Activated effector memory CD4-positive, alpha-beta T cell treated with anti-CD3 and anti-CD28 coated beads, Interleukin-2, amount 50 U/mL, for 16 hours (primary cell): ENCODE data around the gene TRAP1.

Experiments
- DNase-seq: peaks from one replicate; pipeline ENCODE4 v3.0.0-alpha.2; 2020

The TRAP1 gene

DNA sequence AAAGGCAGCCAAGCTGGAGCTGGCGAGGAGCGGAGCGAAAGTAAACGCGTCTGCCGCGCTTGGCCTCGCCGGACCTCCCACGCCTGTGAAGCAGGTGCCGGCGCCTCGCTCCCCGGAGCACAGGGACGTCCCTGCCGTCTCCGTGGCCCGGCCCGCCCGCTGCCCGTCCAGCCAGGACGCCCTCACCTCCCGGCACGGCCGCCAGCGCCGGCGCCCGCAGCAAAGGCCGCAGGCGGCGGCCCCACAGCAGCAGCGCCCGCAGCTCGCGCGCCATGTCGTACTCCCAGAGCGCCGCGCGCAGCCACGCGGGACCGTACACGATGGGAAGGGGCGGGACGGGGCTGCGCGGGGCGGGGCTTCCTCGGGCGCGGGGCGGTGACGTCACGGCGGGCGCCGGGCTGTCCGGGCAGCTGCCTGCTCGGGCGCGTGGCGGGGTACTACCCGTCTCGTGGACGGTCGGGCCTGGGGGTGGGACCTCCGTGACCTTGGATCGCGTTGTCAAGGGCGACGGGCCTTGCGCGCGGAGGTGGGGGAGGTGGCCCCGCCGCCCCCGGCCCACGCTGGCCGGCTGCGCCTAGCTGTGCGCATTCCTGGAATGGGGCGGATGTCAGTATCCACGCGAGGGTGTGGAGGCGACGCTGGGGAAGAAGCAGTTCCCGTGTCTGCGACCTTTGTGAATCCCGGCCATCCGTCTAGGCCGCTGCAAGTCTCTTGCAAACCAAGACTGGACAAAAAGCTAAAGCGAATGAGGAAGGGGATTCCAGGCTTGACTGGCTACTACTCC, at the start of gene TRAP1:
Gene TRAP1 (minus strand): TSS at position 290 of the 784 bp plus-strand sequence. CDS start 16 bp downstream, at position 274.
- DNase-seq: peak; percentile 96

DNA sequence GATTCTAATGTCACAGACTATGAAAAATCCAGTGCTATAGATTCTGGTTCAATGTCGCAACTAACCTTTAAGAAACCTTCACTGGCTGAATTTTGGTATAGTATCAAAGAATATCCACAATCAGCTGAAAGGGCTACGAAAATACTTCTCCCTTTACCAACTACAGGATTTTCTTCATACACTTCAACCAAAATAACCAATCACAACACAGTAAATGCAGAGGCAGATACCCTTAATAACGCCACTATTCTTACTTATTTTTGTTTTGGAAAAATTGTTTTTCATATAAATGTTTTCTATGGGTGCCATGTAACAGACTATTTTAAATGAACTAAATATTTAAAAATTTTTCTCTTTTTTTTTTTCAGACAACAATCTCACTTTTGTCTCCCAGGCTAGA, 48.9 kb upstream of the TRAP1 start:
- no peak for DNase-seq

DNA sequence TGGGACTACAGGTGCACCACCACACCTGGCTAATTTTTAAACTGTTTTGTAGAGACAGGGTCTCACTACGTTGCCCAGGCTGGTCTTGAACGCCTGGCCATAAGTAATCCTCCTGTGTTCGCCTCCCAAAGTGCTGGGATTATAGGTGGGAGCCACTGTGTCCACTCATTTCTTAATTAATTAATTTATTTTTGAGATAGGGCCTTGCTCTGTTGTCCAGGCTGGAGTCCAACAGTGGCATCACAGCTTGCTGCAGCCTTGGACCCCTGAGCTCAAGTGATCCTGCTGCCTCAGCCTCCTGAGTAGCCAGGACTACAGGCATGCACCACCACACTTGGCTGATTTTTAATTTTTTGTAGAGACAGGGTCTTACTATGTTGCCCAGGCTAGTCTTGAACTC, 47.1 kb upstream of the TRAP1 start:
- DNase-seq: no peak

DNA sequence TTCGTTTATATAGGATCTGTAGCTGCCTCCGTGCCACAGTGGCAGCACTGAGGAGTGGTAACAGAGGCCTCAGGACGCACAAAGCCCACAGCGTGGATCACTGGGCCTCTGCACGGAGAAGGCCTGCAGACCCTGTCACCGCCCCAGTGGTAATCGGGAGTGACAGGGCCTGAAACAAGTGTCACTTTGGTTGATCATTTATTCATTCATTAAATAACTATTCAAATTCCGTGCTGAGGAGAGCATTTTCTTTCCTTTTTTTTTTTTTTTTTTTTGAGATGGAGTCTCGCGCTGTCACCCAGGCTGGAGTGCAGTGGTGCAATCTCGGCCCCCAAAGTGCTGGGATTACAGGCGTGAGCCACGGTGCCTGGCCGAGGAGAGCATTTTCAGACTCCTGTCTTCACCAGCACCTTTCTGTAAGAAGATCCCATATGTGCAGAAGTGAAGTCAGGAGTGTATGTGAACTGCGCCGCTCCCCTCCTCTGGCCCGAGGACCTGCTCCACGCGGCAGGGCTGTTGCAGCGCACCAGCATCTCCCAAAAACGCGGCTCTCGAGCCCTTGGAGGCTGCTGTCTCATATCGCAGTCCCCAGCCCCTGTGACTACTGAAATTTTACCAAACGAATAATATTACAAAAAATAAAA, 44.9 kb upstream of the TRAP1 start:
- DNase-seq: peak; percentile 37

DNA sequence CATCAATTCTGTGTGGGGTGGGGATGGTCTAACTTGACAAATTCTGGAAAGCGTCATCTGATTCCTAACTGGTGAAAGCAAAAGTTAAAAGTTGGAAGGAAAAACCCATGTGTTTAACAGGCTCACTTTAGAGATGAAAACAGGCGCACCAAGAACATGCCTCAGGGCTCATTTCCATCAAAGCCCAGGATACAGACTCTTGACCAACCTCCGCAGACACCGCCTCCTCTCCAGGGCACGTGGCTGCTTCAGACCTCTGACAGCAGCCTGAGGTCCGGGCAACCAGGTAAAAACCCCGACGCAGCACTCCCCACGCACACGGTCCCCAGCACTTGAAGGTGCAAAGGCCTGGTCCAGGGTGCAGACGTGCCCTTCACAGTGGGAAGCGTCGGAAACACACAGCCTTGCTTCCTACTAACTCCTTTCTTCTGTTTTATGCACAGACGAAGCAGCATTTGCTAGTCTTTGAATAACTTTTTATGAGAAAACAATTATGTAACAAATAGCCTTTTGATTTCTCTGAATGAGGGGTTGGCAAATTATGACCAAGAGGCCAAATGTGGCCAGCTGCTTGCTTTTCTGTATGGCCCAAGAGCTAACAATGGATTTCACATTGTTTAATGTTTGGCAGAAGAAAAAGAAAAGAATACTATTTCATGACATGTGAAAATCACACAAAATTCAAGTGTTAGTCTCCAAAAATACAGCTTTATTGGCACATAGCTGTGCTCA, 44.2 kb upstream of the TRAP1 start:
- DNase-seq: no peak

DNA sequence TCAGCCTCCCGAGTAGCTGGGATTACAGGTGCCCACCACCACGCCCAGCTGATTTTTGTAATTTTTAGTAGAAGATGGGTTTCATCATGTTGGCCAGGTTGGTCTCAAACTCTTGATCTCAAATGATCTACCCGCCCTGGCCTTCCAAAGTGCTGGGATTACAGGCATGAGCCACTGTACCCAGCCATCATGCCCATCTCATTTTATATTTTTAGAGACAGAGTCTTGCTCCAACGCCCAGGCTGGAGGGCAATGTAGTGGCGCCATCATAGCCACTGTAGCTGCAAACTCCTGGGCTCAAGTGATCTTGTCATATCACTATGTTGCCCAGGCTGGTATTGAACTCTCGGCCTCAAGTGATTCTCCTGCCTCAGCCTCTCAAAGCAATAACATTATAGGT, 43.2 kb upstream of the TRAP1 start:
- DNase-seq: no peak

DNA sequence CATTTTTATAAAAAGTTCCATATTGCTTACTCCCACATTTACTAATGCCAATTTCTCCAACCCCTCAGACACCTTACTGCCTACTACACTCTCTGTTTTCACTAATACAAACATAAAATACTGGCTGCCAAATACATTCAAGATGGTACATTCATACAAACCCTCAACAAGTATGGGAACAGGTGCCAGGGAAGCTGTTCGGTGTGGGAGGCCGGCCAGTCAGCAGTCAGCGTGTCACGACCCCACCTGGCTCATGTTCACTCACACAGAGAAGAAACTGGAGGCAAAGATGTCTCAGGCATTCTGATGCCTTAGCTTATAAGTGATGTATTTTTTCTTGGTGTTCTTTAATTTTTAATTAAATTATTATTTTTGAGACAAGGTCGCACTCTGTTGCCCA, 42.4 kb upstream of the TRAP1 start:
- DNase-seq: peak; percentile 25

DNA sequence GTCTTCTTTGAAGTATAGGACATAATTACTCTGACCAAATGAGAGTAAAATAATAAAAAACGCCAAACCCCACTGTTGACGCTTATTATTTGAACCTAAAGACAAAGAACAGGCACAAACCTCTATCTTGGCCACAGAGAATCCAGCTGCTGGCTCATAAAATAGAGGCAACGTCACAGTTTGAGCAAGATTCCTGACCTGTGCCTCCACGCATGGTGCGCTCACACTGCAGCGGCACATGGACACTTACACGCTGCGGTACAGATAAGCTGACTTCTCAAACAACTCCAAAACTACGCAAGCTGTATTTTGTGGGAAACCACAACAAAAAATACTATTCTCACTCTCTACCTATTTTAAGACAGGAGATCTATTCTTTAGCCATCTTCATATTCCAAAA, 38.8 kb upstream of the TRAP1 start:
- peak; percentile 37 for DNase-seq

DNA sequence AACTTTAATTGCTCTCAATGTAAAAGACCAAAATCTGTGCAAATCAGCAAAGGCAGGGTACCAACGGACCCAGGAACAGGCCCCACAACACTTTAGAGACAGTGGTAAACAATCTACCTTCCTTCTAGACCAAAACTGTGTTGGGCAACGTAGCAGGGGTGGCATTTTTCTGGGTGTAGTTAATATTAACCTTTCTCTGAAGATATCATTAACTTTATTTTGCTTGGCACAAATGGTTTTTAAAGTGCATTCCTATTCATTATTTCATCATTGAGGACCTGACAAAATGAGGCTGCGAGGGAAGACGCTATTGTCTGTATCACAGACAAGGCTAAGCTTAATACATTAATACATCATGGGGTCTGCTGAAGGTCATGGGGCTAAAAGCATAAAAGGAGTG, 37.9 kb upstream of the TRAP1 start:
- peak; percentile 31 for DNase-seq

DNA sequence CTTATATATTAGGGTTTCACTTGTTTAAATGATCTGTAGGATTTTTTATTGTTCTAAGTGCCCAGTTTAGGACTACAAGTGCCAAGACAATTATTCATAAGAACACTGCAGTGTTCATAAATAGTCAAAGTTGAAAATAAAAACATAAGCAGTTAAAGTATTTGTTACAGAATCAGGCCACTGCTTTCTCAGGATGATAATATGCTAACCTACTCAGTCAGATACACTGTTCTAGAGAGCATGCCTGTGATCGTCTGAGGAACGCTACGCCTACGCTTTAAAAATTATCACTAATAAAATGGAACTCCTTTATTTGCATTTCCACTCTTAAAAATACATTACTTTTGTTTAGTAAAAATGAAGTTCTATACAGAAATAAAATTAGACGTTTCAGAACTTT, 37.4 kb upstream of the TRAP1 start:
- no peak for DNase-seq

DNA sequence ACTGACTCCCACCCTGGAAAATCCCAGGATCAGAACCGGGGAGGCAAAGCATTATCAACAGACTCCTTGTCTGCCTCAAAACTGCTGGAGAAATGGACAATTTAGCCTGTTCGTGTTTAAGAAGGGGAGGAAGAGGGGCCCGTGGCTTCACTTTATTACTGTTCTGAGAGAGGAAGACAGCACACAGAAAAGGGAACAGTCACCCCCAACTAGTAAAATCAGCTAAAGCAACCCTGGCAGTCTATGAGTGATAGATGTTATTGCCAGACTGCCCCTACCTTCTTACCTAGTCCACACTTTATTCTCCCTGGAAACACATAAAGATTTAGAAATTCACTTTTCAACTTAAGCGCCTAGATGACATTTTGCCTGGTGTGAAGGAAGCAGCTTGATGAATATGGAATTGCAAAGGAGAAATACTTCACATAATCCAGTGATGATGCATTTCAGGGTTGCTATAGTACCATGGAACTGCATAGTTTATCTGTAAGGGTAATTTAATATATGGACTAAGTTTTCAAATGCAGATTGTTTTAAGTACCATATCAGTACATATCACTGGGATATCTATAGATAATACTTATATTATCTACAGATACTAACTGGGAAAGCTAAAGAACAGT, 36.9 kb upstream of the TRAP1 start:
- DNase-seq: peak; percentile 42

DNA sequence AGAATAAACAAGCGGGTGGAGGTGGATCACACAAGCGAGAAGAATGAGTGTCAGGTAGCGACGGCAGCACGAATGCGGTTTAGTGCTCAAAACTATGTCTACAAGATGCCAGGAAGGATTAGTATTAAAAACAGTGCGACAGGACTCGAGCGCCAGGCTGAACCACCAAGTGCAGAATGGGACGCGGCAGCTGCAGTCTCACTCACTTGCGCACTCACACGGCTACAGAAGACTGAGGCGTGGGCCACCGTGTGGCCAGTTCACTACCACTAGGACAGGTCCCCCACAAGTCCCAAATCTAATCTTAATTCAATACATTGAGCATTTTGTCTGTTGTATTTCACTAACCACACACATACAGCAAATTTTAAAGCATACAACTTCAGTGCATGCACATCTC, 35.7 kb upstream of the TRAP1 start:
- DNase-seq: peak; percentile 30

DNA sequence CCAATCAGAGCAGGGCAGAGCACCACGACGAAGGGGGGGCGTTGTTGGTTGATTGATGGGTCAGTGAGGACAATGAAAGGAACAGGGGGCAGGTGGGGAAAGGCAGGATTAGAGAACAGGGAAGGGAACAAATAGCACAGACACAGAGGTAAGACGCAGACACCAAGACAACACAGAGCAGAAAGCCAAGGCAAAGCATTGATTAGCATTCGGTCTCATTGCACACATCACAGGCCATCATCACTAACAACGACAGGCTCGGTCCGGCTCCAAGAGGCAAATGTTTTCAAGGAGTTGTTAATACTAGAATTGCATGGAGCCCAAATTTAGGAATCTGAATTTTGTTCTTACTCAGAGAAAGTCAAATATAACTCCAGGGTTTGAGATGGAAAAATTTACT, 34.6 kb upstream of the TRAP1 start:
- DNase-seq: no peak

DNA sequence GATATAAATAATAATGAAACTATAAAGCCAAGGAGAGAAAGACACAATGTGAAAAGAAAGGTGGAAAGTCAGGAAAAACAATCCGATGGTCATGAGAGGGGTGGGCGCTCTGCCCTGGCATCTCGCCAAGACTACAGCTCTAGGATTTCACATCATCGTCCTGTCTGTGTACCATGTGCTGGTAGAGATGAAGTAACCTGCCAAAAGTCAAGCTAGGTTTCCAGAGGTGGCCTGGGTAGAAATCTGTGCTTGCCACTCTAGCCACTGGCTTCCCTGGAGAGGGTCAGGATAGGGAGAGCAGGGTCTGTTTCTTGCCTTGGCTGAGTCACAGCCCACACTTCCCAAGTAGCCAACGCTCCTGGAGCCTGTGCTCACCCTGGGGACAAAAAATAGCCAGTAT, 31.0 kb upstream of the TRAP1 start:
- DNase-seq: peak; percentile 51

DNA sequence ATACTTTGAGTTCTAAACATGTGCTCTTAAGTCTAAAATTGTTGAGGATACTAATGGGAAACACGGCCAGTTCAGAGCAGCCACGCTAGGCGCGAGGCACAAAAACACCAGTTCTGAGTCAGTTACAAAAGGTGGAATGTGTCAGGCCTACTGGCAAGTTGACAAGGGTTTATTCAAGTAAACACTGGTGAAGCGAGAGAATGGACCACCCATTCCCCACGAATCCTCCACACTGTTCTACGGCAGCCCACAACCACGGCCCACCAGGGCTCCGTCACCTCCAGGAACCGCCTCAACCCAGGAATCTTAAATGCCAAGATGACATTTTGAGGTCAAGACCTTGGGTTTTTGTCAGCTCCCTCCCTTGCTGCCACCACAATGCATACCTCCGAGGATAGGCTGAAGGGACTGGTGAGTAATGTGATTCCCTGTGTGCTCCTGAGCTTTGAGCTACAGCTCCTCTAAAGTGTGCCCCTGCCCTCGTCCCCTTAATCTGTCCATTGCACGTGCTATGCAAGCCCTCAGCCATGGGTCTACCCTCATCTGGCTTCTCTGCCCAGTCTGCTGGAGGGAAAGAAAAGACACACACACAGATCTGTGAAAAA, 28.5 kb upstream of the TRAP1 start:
- no peak for DNase-seq

DNA sequence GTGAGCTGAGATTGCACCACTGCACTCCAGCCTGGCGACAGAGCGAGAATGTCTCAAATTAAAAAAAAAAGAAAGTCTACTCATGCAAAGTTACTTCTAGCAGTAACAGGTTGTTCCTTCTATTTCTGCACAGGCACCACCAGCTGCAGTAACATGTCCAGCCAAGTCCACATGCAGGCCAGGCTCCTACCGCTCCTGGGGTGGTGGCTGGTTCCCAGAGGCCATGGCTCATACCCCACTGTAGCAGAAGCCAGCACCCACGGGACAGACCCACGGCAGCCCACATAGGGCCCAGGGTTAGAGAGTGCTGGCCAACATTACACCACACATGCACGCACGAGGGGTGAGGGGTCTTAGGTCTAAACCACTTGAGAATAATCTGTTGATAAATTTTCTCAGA, 26.7 kb upstream of the TRAP1 start:
- DNase-seq: no peak

DNA sequence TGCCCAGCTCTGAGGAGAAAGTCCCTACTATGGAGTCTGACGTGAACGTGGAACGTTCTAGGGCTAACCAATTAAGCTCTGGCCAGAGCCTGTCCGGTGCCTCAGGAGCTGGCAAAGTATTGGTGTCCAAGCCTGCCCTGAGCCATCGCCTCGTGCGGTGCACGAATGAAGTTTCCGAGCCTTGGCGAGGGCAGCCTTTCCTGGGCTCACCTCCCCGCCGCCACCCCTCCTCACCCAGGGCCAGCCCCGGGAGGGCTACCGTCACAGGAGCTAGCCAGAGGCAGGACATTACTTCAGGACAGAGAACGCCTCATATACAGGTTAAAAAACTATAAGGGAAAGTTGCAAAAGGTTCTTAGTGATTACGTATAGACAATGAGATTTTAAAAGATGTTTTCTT, 23.6 kb upstream of the TRAP1 start:
- no peak for DNase-seq

DNA sequence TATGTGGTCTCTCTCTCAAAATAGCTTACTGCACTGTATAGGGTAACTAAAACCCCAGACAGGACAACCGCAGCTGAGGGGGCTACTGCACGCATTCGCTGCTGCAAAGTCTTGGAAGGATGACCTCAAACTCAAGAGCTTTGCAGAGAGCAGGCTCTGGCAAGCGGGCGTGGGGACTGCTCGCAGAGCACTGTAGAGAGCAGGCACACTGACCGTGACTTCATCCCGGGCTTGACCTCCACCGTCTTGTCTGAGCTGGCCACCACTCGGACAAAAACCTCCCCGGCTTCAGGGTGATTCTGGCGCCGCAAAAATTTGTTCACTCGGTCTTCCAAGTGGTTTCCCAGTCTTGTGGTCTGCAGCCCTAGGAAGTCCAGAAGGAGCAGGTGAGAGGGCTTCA, 22.9 kb upstream of the TRAP1 start:
- DNase-seq: no peak

DNA sequence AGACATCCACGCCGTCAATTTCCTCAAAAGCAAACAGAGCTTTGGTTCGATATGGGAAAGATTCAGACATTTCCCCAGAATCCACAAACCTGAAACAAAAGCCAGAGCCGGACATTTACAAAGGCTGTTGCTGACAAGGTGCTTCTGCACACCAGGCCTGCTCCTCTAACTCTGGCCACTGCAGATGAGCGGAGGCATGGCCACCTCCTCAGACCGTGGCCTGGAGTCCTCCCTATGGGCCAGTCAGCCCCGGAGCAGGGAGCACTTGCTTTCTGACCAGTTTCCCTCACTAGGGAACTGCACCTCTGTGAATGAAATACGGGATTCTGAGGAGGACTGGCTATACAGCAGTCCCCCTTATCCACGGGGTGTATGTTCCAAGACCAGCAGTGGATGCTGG, 22.3 kb upstream of the TRAP1 start:
- no peak for DNase-seq

DNA sequence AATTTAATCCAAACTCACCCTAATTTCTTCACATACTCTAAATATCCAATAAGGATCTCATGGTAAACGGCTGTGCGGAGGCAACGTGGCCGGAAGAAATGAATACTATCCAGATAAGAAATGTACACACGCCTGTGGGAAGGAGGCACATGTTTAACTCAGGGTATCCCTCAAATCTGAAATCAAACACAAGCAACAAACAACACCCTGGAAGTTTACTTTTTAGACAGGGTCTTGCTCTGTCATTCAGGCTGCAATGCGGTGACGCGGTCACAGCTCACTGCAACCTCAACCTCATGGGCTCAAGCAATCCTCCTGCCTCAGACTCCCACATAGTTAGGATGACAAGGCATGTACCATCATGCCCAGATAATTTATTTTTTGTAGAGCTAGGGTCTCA, 21.2 kb upstream of the TRAP1 start:
- DNase-seq: no peak

DNA sequence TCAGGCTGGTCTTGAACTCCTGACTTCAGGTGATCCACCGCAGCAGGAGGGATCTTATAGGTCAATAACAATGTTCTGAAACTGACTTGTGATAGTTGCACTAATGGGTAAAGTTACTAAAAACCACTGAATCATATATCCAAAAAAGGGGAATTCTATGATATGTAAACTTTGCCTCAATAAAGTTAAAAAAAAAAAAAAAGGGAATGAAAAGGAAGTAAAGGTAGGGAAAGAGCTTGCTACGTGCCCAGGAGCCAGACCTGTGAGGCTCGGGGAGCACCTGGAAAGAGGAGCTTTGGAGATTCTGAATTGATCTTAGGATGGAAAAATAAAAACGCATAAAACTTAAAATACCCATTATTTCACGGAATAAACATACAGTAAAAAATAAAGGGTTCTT, 20.8 kb upstream of the TRAP1 start:
- no peak for DNase-seq

DNA sequence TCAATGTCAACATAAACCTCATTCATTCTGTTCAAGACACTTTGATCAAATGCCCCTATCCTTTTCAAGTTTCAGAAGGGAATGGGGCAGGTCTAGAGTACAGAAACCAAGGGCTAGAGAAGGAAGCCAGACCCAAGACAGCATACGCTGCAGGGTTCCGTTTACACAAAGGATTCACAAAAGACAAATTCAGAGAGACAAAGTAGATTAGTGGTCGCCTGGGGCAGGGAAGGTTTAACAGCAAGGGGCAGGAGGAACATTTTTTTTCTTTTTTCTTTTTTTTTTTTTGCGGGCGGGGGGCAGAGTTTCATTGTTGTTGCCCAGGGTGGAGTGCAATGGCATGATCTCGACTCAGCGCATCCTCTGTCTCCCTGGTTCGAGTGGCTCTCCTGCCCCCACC, 19.9 kb upstream of the TRAP1 start:
- DNase-seq: no peak

DNA sequence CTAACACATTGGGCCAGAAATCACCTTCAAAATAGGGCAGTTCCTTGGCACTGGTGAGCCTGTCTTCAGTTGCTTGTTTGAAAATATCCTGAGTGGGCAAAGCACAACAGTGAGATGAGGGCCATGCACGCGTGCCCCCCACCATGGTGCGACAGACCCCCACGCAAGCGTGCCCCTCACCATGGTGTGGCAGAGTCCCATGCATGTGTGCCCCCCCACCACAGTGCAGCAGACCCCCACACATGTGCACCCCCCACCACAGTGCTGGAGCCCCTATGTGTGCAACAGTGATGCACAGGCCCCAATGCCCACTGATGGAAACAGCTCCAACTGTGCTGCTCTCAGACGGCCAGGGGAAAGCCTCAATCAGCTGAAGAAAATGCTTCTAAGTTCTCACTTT, 18.8 kb upstream of the TRAP1 start:
- DNase-seq: no peak
